Right ventricle myocardium superior (tissue), 1 donor: ENCODE measurements around the gene LYVE1. TPM values are rescaled to one million over a fixed set of nuclear protein-coding genes. Genes with fewer than 3 reads are reported as not detected.

Experiments
- ATAC-seq: fragments of 200-7000 bp; cut with Tn5 transposase; one replicate; pipeline ENCODE4 v1.9.1; 2020; ENCODE audit warnings: mild to moderate bottlenecking; ENCODE audit not compliant: poor library complexity
- DNase-seq: peaks from one replicate; pipeline ENCODE4 v3.0.0-alpha.2; 2020
- intact Hi-C: fragments of 100-400 bp; cut with DNase I; formaldehyde crosslinking; loops from one replicate; pipeline ENCODE4 v1.11.2; 2022
- long read RNA-seq: library from polyadenylated mRNA; unstranded; transcript quantifications from one replicate; pipeline ENCODE4 v2.0.0, GENCODE V29; 2021
- total RNA-seq: library from RNA; stranded (reverse); fragmentation: NEBNext Ultra II Directional; extraction: Animal tissue kit (Norgen Biotek cat#: 25700); gene quantifications from one replicate; pipeline ENCODE4 v1.2.1, GENCODE V29; 2021
- donor health status: DM: no; HTN: yes; CAD: no; lungs with severe emphysema.

The LYVE1 gene
- 77.2 TPM for total RNA-seq
- long read RNA-seq, transcript LYVE1-201 (6 exons, 3,273 nt) = major isoform, 20 of 30 reads
- long read RNA-seq, partial matches to known transcripts = 1 of 30 reads
- long read RNA-seq, other reads (novel, unspliced or antisense) = 9 of 30 reads

GRCh38 chr11:10568486-10568941 is at the start of gene LYVE1:
LYVE1 (minus strand) TSS chr11:10568665; CDS start chr11:10568532, 133 bp downstream.
- intact Hi-C loops = no loop called here
- ATAC-seq (peak; percentile 68), DNase-seq (no peak)

- intact Hi-C loops = no loop called here
- ATAC-seq = no peak
- no peak for DNase-seq
These were observed 49.1 kb upstream of the LYVE1 start for GRCh38 chr11:10617551-10617950.

GRCh38 chr11:10611979-10612862 is 43.8 kb upstream of the LYVE1 start:
- DNase-seq = no peak
- intact Hi-C loops = no loop called here
- ATAC-seq = no peak

GRCh38 chr11:10609636-10610035 is 41.2 kb upstream of the LYVE1 start:
- no peak for ATAC-seq
- intact Hi-C loops = no loop called here
- no peak for DNase-seq

- intact Hi-C loops = no loop called here
- DNase-seq (no peak), ATAC-seq (no peak)
These were observed 40.1 kb upstream of the LYVE1 start for GRCh38 chr11:10608584-10608983.

- intact Hi-C loops = no loop called here
- DNase-seq = no peak
- ATAC-seq = no peak
These were observed 39.1 kb upstream of the LYVE1 start for GRCh38 chr11:10607462-10608132.

- DNase-seq (no peak), ATAC-seq (peak; percentile 33)
- intact Hi-C loops = no loop called here
These were observed 38.2 kb upstream of the LYVE1 start for GRCh38 chr11:10606536-10607208.

GRCh38 chr11:10605941-10606381 is 37.5 kb upstream of the LYVE1 start:
- peak; percentile 70 for ATAC-seq

GRCh38 chr11:10604798-10605197 is 36.3 kb upstream of the LYVE1 start:
- intact Hi-C loops = no loop called here
- DNase-seq (no peak), ATAC-seq (no peak)

More at GRCh38 chr11:10605941-10606381, 37.5 kb upstream of the LYVE1 start:
- intact Hi-C loops = no loop called here
- peak; percentile 82 for DNase-seq

GRCh38 chr11:10604340-10604748 is 35.9 kb upstream of the LYVE1 start:
- intact Hi-C loops = no loop called here
- ATAC-seq = peak; percentile 70
- peak; percentile 82 for DNase-seq

- no peak for ATAC-seq
- intact Hi-C loops = no loop called here
- no peak for DNase-seq
These were observed 35.3 kb upstream of the LYVE1 start for GRCh38 chr11:10603721-10604297.

GRCh38 chr11:10602945-10603344 is 34.5 kb upstream of the LYVE1 start:
- DNase-seq (no peak), ATAC-seq (no peak)
- intact Hi-C loops = no loop called here

- intact Hi-C loops = no loop called here
- no peak for DNase-seq
- no peak for ATAC-seq
These were observed 33.9 kb upstream of the LYVE1 start for GRCh38 chr11:10602366-10602765.

GRCh38 chr11:10601837-10602236 is 33.4 kb upstream of the LYVE1 start:
- ATAC-seq (peak; percentile 46), DNase-seq (peak; percentile 73)
- intact Hi-C loops = no loop called here

GRCh38 chr11:10600570-10601248 is 32.2 kb upstream of the LYVE1 start:
- ATAC-seq = no peak
- no peak for DNase-seq
- intact Hi-C loops = no loop called here

GRCh38 chr11:10599388-10600175 is 31.1 kb upstream of the LYVE1 start:
- intact Hi-C loops = no loop called here
- DNase-seq = no peak
- ATAC-seq = no peak

GRCh38 chr11:10598816-10599215 is 30.4 kb upstream of the LYVE1 start:
- DNase-seq = no peak
- ATAC-seq = no peak
- intact Hi-C loops = no loop called here
